ENCODE measurements around the gene USP3. TPM values are rescaled to one million over a fixed set of nuclear protein-coding genes. Genes with fewer than 3 reads are reported as not detected.

Gene USP3, protein sequence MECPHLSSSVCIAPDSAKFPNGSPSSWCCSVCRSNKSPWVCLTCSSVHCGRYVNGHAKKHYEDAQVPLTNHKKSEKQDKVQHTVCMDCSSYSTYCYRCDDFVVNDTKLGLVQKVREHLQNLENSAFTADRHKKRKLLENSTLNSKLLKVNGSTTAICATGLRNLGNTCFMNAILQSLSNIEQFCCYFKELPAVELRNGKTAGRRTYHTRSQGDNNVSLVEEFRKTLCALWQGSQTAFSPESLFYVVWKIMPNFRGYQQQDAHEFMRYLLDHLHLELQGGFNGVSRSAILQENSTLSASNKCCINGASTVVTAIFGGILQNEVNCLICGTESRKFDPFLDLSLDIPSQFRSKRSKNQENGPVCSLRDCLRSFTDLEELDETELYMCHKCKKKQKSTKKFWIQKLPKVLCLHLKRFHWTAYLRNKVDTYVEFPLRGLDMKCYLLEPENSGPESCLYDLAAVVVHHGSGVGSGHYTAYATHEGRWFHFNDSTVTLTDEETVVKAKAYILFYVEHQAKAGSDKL
- 58.0 and 58.1 TPM in 2 replicates for total RNA-seq

DNA sequence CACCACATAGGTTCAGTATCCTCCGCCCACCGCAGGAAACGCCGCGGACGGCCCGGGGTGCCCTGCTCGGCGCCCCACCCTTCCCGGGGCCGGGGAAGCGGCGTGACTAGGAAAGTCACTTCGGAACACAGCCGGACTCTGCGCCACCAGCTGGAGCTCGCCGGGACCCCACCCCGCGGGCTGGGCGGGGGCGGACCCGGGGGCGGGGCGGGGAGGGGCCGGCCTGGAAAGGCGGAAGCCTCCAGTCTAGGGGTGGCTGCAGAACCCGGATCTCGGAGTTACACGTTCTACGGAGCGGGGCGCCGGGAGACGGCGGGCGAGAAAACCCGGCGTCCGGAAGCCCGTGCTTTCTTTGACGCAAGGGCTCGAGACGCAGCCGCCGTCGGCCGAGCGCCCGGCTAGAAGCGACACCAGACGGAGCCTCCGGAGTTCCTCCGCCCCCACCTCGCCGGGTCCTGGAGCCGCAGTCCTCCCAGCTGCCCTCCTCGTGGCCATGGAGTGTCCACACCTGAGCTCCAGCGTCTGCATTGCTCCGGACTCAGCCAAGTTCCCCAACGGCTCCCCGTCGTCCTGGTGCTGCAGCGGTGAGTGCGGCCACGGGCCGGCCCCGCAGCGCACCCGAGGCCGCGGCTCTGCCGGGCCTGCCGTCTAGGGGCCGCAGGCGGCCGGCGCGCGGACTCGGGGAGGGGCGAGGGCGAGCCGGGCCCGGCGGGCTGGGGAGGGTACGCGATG lies at the start of gene USP3:
Gene USP3, plus strand, starts transcription at position 347 of the 732 bp plus-strand sequence. Its CDS starts 147 bp downstream, at position 494.
- intact Hi-C loops (cut with micrococcal nuclease), result loop anchor here (1.0 to 10.0 kb wide), 6 partner anchors 25 to 883 kb away; partner anchors contain the start of genes APH1B, SNX1 and TRIP4

DNA sequence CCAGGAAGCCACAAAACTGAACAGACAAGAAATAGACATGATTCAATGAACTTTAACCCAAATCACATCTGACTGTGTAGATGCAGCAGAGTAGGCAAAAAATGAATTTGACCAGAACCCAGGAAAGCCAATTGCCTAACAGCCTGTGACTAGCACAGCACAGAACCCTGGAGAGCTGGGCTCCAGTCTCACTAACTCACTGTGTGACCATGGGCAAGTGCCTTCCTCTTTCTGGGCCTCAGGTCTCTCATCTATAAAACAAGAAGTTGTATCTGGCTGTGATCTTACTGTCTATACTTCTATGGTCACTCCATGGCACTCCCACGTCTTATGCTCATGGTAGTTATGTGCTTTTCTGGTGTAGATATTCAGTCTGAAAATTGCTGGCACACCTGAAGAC lies 48.1 kb upstream of the USP3 start:
- intact Hi-C loops (cut with micrococcal nuclease), result no loop called here

DNA sequence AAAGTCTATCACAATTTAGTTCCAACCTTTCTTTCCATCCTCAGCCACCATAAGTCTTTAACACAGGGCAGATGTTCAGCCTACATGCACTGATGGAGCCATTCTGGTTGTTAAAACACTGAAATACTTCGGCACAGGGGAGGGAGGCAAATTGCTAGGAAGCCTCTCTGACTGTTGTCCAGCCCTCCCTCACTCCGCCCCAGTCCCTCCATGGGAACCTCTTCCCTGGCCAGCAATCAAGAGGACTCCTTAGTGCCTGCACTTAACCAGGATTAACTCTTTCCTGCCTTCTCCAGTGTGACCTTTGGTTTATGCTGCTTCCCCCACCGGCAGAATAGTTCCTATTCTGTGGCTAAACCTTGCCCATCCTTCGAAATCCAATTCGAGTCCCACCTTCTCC lies 47.0 kb upstream of the USP3 start:
- intact Hi-C loops (cut with micrococcal nuclease), result no loop called here

DNA sequence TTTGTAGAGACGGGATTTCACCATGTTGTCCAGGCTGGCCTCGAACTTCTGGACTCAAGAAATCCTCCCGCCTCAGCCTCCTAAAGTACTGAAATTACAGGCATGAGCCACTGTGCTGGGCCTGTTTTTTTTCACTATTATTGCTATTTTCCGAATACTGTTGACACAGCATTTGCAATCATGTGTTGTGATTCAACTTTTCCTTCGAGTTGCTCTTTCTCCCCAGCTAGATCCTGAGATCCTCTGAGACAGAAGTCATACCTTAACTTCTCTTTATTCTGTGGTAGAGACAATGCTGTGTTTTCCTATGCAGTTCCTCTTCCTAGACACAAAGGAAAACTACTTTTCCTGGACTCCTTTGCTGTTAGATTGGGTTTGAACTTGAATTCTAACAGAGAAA lies 46.4 kb upstream of the USP3 start:
- intact Hi-C loops (cut with micrococcal nuclease), result no loop called here

DNA sequence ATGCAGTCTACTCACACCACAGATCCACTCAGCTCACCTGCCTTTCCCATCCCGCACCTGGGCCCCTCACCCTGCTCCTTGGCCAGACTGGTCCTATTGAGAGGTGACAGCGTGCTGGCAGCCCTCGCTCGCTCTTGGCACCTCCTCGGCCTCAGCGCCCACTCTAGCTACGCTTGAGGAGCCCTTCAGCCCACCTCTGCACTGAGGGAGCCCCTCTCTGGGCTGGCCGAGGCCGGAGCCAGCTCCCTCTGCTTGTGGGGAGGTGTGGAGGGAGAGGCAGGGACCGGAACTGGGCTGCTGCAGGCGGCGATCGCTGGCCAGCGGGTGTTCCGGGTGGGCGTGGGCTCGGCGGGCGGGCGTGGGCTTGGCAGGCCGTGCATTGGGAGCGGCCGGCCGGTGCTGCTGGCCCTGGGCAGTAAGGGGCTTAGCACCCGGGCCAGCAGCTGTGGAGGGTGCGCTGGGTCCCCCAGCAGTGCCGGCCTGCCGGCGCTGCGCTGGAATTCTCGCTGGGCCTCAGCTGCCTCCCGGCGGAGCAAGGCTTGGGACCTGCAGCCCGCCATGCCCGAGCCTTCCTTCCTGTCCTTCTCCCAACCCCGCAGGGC lies 45.5 kb upstream of the USP3 start:
- intact Hi-C loops (cut with micrococcal nuclease), result no loop called here

DNA sequence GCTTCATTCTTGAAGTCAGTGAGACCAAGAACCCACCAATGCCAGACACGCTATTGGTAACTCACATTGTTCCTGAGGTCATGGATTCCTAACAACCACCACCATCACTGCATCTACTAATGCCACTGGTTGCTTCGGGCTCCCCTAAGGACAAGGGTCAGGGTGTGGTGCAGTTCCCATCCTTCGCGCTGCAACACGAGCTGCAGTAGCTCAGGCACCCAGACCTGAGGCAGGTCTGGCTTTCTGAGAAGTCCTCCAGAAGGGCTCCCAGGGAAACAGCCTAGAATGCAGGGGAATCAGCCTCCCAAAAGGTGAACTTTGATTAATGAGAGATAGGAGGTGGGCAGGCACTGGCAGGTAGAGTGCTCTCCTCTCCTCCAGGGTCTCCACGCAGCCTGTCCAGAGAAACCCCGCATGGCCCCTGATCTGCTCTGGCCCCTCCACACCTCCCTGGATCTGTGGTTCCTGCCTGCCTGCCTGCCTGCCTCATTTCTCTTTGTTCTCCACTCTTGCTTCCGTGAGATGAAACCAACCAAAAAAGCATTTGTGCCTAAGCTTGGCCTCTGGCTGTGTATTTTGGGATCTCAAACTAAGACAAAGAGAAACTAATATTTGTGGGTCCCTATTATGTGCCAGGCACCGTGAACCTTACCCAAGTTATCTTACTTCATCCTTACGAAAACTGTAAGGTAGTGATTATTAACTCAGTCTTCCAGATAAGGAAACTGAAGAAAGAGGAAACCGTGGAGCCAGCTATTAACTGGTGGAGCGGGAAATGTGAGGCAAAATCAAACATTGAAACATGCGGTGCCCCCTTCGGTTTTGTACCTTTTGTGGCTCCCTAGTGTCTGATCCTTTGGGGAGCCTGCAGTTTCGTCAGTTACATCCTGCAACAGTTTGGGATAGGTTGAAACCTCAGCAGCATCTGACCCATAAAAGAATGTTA lies 43.9 kb upstream of the USP3 start:
- intact Hi-C loops (cut with micrococcal nuclease), result no loop called here

DNA sequence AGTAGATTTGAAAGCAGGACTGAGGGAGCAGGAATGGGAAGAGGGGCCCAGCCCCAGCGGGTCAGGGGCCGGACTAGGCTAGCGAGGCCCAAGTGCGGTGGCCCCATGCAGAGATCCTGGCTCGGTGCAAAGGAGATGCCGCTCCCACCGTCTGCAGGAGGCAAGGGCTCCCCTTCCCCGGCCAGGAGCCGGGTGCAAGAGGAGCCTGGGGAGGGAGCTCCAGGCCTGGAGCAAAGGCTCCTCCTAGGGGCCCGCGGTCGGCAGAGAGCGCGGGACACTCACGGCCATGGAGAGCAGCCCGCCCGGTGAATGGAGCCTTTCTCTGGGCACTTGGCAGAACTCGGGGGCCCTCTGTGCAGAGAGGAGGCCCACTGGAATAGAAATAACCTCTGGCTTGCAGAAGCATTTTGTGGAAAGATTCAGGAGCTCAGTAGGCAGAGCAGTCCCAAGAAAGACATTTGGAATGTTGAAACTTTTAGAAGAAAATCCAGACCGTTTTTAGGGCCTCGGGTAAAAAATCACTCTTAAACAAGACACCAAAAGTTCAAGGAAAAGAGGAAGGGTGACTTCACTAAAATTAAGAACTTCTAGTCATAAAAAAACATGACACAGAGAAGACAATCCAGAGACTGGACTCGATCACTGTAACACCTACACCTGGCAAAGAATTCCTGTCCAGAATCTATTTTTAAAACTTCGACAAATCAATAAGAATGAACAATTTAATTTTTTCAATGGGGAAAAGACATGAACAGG lies 43.0 kb upstream of the USP3 start:
- intact Hi-C loops (cut with micrococcal nuclease), result no loop called here

DNA sequence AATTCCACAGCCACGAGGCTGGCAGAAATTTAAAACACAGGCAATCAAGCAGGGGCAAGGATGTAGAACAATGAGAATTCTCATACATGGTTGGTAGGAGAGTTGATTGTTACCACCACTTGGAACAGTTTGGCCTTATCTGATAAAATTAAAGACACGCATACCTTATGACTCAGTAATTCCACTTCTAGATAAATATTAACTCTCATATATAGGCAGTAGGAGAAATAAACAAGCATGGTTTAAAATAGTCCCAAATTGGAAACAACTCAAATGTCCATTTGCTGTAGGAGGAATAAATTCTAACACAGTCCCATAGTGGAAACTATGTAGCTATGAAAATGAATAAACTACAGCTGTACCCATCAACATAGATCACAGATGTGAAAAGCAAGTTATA lies 42.3 kb upstream of the USP3 start:
- intact Hi-C loops (cut with micrococcal nuclease), result no loop called here

DNA sequence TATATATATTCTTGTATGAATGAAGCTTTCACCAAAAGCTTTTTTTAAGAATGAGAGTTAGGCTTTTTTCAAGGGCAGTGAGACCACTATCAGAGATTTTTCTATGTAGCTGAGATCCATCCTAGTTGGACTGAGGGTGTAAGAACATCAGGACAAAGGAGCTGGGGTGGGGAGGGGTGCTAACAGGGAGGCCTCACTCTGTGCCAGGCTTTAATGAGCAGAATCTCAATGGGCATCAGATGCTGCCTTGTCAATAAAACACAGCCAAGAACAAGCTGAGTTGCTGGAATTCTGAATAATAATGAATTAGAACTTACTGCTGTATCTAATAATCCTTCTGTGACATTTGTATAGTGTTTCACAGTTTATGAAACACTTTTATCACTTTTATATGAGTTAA lies 41.4 kb upstream of the USP3 start:
- intact Hi-C loops (cut with micrococcal nuclease), result no loop called here

DNA sequence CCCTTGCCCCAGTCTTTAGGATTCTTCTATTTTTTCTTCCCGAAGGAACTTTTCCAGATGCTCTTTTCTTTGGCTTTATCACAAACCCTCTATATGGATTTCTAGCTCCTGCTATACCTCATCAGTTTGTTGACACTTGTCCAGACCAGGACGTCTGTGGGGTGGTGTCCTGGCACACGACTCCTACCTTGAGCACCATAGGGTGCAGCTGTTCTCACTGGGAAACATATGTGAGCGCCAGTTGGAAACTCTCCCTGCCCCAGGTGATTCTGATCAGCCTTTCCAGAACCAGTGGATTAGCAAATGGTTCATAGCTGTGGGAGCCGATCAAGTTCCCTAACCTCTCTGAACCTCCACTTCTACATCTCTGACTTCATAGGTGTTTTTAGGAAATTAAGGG lies 40.6 kb upstream of the USP3 start:
- intact Hi-C loops (cut with micrococcal nuclease), result no loop called here

DNA sequence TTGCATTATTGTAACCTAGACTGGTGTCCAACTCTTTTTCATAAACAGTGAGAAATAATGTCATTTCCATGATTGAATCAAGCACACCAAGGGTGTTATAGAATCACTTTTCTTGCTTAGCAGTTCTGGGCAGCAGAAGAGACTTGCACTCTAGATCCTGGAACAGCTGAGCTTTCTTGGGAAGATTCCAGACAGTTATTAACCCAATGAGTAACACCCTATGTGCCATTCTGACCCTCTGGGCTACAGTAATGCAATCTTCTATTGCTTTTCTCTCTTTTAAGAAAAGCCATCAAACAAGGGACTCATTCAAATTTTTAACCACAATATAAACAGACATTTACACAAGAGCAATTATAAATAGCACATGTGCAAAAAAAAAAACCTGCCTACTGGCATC lies 39.3 kb upstream of the USP3 start:
- intact Hi-C loops (cut with micrococcal nuclease), result loop anchor here (5.0 kb wide), 1 partner anchor 42 kb away; no protein-coding TSS in a partner anchor

DNA sequence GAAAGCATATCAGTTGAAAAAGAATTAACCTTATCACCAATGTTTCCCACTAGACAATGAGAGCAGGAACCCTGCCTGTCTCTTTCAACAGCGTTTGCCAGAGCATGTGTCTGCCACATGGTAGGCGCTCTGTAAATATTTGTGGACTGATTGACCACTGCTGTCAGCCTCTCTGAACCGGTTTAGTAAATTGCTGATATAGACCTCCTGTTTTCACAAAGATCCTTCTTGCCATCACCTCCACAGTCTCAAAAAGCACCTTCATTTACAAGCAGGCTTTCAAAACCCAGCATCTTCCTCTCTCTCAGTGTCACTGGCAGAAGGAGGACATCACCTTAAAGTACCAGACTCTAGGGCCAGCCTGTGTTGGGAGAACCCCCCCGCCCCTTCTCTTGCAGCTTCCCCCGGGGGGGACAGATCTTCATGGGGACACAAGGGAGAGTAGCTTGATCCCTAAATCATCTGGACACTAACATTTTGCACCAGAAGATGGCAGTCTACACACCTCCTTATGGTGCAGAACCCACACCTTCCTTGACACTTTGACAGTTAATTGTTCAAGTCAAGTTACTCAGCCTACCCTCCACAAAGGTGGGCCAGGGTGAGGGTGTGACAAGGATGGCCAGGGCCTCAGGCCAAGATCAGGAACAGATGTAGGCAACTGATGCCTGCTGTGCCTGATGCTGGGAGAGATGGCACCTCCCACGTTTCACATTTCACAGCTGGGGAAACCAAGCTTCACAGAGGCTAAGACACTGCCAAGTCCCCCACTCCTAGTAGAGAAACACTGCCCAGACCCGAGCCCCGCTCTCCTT lies 37.8 kb upstream of the USP3 start:
- intact Hi-C loops (cut with micrococcal nuclease), result loop anchor here (2.0 to 5.0 kb wide), 3 partner anchors 41 to 600 kb away; no protein-coding TSS in a partner anchor

DNA sequence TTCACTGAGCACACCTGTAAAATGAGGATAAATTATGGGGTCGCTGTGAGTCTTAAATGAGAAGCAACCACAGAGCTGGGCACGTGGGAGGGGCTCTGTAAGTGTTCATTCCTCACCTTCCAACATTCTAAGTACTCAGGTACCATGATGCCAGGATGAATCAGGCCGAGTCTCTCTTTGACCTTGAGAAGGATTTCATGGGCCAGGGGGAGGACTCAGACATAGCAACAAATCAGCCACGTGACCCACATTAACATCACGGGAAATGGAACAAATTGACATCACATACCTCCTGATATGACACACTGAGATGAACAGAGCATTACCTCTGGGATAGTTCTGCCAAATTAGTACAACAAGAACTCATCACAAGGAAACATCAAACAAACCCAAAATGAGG lies 35.2 kb upstream of the USP3 start:
- intact Hi-C loops (cut with micrococcal nuclease), result loop anchor here (5.0 kb wide), 1 partner anchor 38 kb away; no protein-coding TSS in a partner anchor

DNA sequence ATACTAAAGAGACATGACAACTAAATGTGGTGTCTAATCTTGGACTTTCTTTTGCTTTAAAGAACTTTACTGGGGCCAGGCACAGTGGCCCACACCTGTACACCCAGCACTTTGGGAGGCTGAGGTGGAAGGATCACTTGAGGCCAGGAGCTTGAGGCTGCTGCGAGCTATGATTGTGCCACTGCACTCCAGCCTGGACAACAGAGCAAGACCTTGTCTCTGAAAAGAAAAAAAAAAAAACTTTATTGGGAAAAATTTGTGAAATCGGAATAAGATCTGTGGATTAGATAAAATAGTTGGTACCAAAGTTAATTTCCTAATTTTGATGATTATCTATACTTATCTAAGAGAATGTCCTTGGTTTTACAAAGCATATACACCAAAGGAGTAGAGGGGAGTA lies 34.4 kb upstream of the USP3 start:
- intact Hi-C loops (cut with micrococcal nuclease), result loop anchor here (5.0 to 10.0 kb wide), 2 partner anchors 37 to 685 kb away; partner anchors contain the start of gene SNX22

DNA sequence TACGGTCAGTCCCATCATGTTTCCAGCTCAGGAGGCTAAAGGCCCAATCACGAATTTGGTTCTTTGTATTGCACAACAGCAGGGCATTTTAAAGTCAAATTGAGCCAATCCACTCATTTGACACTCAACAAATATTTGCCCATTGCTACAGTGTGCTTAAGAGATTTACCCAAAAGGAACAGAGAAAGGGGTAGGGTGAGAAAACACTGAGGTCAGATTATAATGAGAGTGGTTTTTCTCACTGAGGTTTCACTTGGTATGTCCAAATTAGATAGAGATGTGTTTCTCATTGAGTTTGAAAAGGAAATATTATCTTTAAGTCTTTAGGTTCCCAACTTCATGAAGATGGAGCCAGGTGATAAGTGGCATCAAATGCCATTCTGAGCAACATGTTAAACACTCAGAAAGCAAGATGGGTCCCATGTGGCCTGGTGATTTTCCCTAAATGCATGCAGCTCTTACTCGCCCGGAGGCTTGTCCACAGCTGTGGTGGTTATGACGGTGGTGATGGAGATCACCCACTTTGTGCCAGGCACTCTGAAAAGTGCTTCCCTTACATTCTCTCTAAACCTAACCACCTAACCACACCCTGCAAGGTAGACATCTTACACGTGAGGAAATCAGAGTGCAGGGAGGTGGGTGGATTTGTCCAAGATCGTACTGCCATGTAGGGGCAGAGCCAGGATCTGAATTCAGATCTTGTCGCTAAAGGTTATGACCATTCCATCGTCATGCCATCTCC lies 31.2 kb upstream of the USP3 start:
- intact Hi-C loops (cut with micrococcal nuclease), result loop anchor here (10.0 kb wide), 1 partner anchor 682 kb away; the partner anchor contains the start of gene SNX22

DNA sequence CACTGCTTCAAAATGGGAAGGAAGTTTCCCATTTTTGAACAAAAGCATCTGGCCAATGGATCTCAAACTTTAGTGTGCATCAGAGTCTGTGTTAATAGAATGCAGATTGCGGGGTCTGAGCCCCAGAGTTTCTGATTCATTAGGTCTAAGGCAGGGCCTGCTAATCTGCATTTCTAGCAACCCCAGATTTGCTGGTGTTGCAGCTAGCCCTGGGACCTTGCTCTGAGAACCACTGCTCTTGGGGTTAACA lies 30.7 kb upstream of the USP3 start:
- intact Hi-C loops (cut with micrococcal nuclease), result loop anchor here (10.0 kb wide), 1 partner anchor 681 kb away; the partner anchor contains the start of gene SNX22

DNA sequence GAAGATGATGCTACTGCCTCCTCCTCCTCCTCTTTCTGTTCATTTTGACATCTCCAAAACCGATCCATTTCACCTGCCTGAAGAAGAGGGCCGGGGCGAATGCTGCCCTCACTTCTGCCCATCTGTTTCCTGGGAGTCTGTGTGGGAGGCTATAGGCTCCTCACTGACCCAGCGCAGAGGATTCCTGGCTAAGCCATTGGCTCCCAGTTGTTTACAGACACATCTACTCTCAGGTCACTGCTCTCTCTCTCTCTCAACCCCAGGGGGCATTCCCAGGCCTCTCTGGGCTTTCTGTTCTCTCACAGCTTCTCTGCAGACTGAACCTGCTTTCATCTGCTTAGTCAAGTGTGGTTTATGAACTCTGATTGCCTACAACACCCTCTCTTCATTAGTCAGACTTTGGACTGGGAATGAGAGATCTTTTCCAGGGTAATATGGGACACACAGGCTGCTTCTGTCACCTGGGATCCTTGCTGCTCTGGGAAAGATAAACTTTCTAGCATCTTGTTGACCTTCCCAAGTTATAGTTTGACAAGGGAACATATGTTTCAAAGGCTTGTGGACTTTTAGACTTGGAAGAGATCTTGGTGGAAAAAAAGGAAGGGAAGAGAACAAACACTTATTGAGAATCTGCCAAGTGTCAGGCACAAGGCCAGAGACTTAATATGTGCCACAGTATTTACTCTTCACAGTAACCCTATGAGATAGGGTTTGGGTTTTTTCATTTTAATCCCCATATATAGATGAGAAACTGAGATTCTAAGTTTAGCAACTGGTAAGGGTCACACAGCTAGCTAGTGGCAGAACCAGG lies 30.2 kb upstream of the USP3 start:
- intact Hi-C loops (cut with micrococcal nuclease), result loop anchor here (10.0 kb wide), 1 partner anchor 681 kb away; the partner anchor contains the start of gene SNX22
